ENCODE data around the gene OR5C1.

GRCh38 chr9:122742003-122742402 is 46.7 kb upstream of the OR5C1 start, which contains the start of gene OR1L6:
- no peak for TF ChIP-seq CTCF (IDR thresholded peaks at IDR 0.05)
- TF ChIP-seq KDM1A (IDR thresholded peaks at IDR 0.05; ENCODE audit: low read depth) = no peak
- no peak for TF ChIP-seq PHF8 (IDR thresholded peaks at IDR 0.05; ENCODE audit: borderline replicate concordance, low read depth)
- no peak for TF ChIP-seq CHD4 (IDR thresholded peaks at IDR 0.05; ENCODE audit: borderline replicate concordance)
- TF ChIP-seq PBX3 (IDR thresholded peaks at IDR 0.05) = no peak
- no peak for TF ChIP-seq MYC (IDR thresholded peaks at IDR 0.05; ENCODE audit: borderline replicate concordance, low read length)
- TF ChIP-seq JUNB (IDR thresholded peaks at IDR 0.05) = no peak
- TF ChIP-seq MAFK (IDR thresholded peaks at IDR 0.05; ENCODE audit: partially characterized antibody) = no peak

All from A549 (cell line).